Astrocyte (in vitro differentiated cells and primary cell): ENCODE measurements around the gene EXOSC3. TPM values are rescaled to one million over a fixed set of nuclear protein-coding genes. Genes with fewer than 3 reads are reported as not detected.

Experiments used
- DNase-seq: peaks from one replicate; pipeline ENCODE4 v3.0.0-alpha.2; 2010; ENCODE audit warnings: low read depth
- FAIRE-seq: peaks from 2 replicates; lab custom pipeline; 2011; peaks lifted over from hg19 to GRCh38; lab: Jason Lieb, UNC
- H2AFZ ChIP-seq: 2 replicates; pipeline ENCODE4 v1.6.0; 2012; ENCODE audit warnings: low read depth, low read length, inconsistent platforms
- H3K27ac ChIP-seq: 2 replicates; pipeline ENCODE4 v1.5.1; 2011; ENCODE audit warnings: low read depth, low read length, inconsistent platforms
- H3K27me3 ChIP-seq: 2 replicates; pipeline ENCODE4 v1.6.0; 2011; ENCODE audit warnings: low read length, inconsistent platforms; ENCODE audit not compliant: insufficient read depth
- H3K36me3 ChIP-seq: 2 replicates; pipeline ENCODE4 v1.5.1; 2011; ENCODE audit warnings: low read length, inconsistent platforms; ENCODE audit not compliant: insufficient read depth
- H3K4me1 ChIP-seq: 2 replicates; pipeline ENCODE4 v1.5.1; 2011; ENCODE audit warnings: low read length, inconsistent platforms; ENCODE audit not compliant: insufficient read depth
- H3K4me2 ChIP-seq: 2 replicates; pipeline ENCODE4 v1.6.0; 2012; ENCODE audit warnings: low read length, inconsistent platforms
- H3K4me3 ChIP-seq: 2 replicates; pipeline ENCODE4 v1.5.1; 2011; ENCODE audit warnings: low read depth, mild to moderate bottlenecking, low read length, inconsistent platforms; ENCODE audit not compliant: insufficient read depth
- H3K79me2 ChIP-seq: 2 replicates; pipeline ENCODE4 v1.6.0; 2012; ENCODE audit warnings: mild to moderate bottlenecking, low read length, inconsistent platforms; ENCODE audit not compliant: insufficient read depth
- H3K9ac ChIP-seq: 2 replicates; pipeline ENCODE4 v1.6.0; 2012; ENCODE audit warnings: mild to moderate bottlenecking, low read length, inconsistent platforms
- H3K9me3 ChIP-seq: 2 replicates; pipeline ENCODE4 v1.5.1; 2012; ENCODE audit warnings: low read depth, mild to moderate bottlenecking, low read length, inconsistent platforms; ENCODE audit not compliant: insufficient read depth
- H4K20me1 ChIP-seq: 2 replicates; pipeline ENCODE4 v1.6.0; 2012; ENCODE audit warnings: low read length, inconsistent platforms; ENCODE audit not compliant: insufficient read depth
- H3K27ac Mint-ChIP-seq: one replicate; pipeline ENCODE4 v1.8.0; 2021; ENCODE audit warnings: mild to moderate bottlenecking, mixed read lengths; ENCODE audit not compliant: unreplicated experiment
- H3K27me3 Mint-ChIP-seq: one replicate; pipeline ENCODE4 v1.8.0; 2021; ENCODE audit warnings: low read depth, mixed read lengths; ENCODE audit not compliant: unreplicated experiment
- H3K36me3 Mint-ChIP-seq: one replicate; pipeline ENCODE4 v1.8.0; 2021; ENCODE audit warnings: low read depth, mixed read lengths; ENCODE audit not compliant: unreplicated experiment
- H3K4me1 Mint-ChIP-seq: one replicate; pipeline ENCODE4 v1.8.0; 2021; ENCODE audit warnings: low read depth, mixed read lengths; ENCODE audit not compliant: unreplicated experiment
- H3K4me3 Mint-ChIP-seq: one replicate; pipeline ENCODE4 v1.8.0; 2021; ENCODE audit warnings: mild to moderate bottlenecking, moderate library complexity, mixed read lengths; ENCODE audit not compliant: unreplicated experiment
- H3K9me3 Mint-ChIP-seq: one replicate; pipeline ENCODE4 v1.8.0; 2021; ENCODE audit warnings: mild to moderate bottlenecking, mixed read lengths; ENCODE audit not compliant: unreplicated experiment
- EZH2 ChIP-seq: IDR thresholded peaks from 2 replicates; pipeline ENCODE4 v1.6.1; 2012; ENCODE audit warnings: mild to moderate bottlenecking, low read length, inconsistent platforms; ENCODE audit not compliant: insufficient read depth
- total RNA-seq: library from RNA; stranded (reverse); gene quantifications from 2 replicates; pipeline ENCODE4 v1.2.1, GENCODE V29; 2021
- TF ChIP-seq, protein P1 (sequence below): IDR thresholded peaks from 2 replicates; pipeline ENCODE4 v1.5.1; 2011; ENCODE audit warnings: low read depth, mild to moderate bottlenecking, inconsistent platforms, low read length, moderate library complexity; ENCODE audit not compliant: insufficient read depth

EXOSC3 gene
- total RNA-seq, 1 donor from 2014 or later: 30.7 TPM

DNA sequence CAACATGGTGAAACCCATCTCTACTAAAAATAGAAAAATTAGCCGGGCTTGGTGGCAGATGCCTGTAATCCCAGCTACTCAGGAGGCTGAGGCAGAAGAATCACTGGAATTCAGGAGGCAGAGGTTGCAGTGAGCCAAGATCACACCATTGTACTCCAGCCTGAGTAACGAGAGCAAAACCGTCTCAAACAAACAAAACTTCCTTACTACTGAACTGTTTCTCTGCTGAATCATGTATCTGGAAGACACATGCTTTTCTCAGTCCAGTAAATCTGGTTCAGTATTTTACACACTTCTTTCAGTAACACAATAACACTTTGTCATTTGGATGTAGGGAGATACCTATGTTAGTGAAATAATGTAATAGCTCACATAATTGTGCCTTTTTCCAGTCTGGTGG, 23.4 kb downstream of the EXOSC3 start:
- no peaks in the 10 kb centered on the region for H3K9me3 ChIP-seq
- peak overlapping the region; percentile 79 for H3K27ac Mint-ChIP-seq
- H3K4me3 ChIP-seq: no peak overlapping the region
- H3K27me3 Mint-ChIP-seq: no peaks in the 10 kb centered on the region
- H4K20me1 ChIP-seq: no peaks in the 10 kb centered on the region
- H2AFZ ChIP-seq: no peak overlapping the region
- TF ChIP-seq, protein P1, sequence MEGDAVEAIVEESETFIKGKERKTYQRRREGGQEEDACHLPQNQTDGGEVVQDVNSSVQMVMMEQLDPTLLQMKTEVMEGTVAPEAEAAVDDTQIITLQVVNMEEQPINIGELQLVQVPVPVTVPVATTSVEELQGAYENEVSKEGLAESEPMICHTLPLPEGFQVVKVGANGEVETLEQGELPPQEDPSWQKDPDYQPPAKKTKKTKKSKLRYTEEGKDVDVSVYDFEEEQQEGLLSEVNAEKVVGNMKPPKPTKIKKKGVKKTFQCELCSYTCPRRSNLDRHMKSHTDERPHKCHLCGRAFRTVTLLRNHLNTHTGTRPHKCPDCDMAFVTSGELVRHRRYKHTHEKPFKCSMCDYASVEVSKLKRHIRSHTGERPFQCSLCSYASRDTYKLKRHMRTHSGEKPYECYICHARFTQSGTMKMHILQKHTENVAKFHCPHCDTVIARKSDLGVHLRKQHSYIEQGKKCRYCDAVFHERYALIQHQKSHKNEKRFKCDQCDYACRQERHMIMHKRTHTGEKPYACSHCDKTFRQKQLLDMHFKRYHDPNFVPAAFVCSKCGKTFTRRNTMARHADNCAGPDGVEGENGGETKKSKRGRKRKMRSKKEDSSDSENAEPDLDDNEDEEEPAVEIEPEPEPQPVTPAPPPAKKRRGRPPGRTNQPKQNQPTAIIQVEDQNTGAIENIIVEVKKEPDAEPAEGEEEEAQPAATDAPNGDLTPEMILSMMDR: no peak
- TF ChIP-seq EZH2: no peak
- no peak for FAIRE-seq
- no peaks in the 10 kb centered on the region for H3K27me3 ChIP-seq
- H3K36me3 ChIP-seq: no peaks in the 10 kb centered on the region
- H3K4me1 Mint-ChIP-seq: peaks cover 16% of the 10 kb centered on the region
- peaks cover 3% of the 10 kb centered on the region for H3K9me3 Mint-ChIP-seq
- peak overlapping the region; percentile 13 for H3K27ac ChIP-seq
- peak overlapping the region; percentile 47 for H3K4me3 Mint-ChIP-seq
- H3K79me2 ChIP-seq: no peaks in the 10 kb centered on the region
- H3K4me1 ChIP-seq: peaks cover 12% of the 10 kb centered on the region
- peaks cover 11% of the 10 kb centered on the region for H3K36me3 Mint-ChIP-seq
- peak overlapping the region; percentile 11 for H3K9ac ChIP-seq
- peak overlapping the region; percentile 18 for H3K4me2 ChIP-seq
- peak; percentile 77 for DNase-seq

DNA sequence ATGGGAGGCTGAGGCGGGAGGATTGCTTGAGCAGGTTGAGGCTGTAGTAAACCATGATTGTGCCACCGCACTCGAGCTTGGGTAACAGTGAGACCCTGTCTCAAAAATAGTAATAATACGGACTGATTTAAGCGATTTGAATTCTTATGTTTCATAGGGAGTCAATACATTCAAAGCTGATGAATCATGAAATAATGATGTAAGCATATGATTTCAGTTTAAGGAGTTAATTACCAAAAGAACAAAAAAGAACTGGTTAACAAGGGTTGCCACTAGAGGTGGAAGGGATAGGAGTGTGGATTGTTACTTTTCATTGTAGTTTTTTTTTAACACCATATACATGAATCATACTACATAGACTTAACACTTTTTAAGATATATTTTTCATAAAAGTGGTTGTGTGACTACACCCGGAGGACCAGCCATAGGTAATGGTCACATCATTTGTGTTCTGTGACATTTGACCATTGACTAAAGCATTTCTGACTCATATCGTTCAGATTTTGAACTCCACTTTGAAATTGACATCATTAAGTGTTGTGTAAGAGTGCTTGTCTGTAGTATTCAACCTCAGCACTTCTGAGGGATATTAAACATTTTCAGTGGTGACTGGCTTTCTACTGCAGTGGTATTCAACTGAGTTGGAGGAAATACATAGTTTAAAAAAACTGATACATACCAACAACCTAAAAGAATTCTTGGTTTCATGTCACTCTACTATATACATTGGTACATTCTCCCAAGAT, 24.3 kb downstream of the EXOSC3 start:
- Histone ChIP-seq H3K79me2 (no peaks in the 10 kb centered on the region), H3K4me1 (peaks cover 12% of the 10 kb centered on the region), H3K27me3 (no peaks in the 10 kb centered on the region), H3K27ac (peak overlapping the region; percentile 13), H3K4me2 (peak overlapping the region; percentile 18), H3K9ac (no peak overlapping the region), H3K9me3 (no peaks in the 10 kb centered on the region), H3K4me3 (no peak overlapping the region), H4K20me1 (no peaks in the 10 kb centered on the region), H2AFZ (no peak overlapping the region), H3K36me3 (no peaks in the 10 kb centered on the region)
- DNase-seq (peak; percentile 74), FAIRE-seq (no peak)
- Mint-ChIP-seq H3K36me3 (peaks cover 11% of the 10 kb centered on the region), H3K9me3 (no peaks in the 10 kb centered on the region), H3K27me3 (no peaks in the 10 kb centered on the region), H3K4me1 (peaks cover 16% of the 10 kb centered on the region), H3K27ac (peak overlapping the region; percentile 79), H3K4me3 (no peak overlapping the region)
- TF ChIP-seq EZH2: no peak
- TF ChIP-seq, protein P1: no peak

DNA sequence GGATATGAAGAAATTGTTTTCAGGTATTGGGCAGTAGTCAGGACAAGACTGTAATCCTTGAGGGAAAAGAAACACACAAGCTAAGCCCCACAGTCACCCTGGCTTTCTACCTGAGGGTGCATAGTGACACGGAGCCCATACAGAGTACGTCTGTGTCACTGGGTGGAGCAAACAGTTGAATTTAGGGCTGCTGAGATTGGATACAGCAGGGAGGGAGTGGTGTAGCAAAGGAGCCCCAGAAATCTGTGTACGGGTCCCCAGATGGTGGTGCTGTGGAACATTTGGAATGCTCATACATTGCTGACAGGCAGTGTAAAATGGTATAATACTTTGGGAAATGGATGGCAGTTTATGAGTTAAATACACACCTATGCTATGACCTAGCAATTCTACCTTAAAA, 26.1 kb downstream of the EXOSC3 start:
- no peaks in the 10 kb centered on the region for H3K9me3 Mint-ChIP-seq
- no peaks in the 10 kb centered on the region for H3K27me3 Mint-ChIP-seq
- peaks cover 16% of the 10 kb centered on the region for H3K4me1 Mint-ChIP-seq
- H2AFZ ChIP-seq: no peak overlapping the region
- H3K4me3 Mint-ChIP-seq: no peak overlapping the region
- H3K79me2 ChIP-seq: peaks cover 10% of the 10 kb centered on the region
- no peak overlapping the region for H3K27ac Mint-ChIP-seq
- DNase-seq: no peak
- TF ChIP-seq EZH2: no peak
- TF ChIP-seq, protein P1: no peak
- H3K27ac ChIP-seq: no peak overlapping the region
- peaks cover 18% of the 10 kb centered on the region for H3K4me1 ChIP-seq
- H3K36me3 ChIP-seq: no peaks in the 10 kb centered on the region
- no peaks in the 10 kb centered on the region for H4K20me1 ChIP-seq
- peaks cover 2% of the 10 kb centered on the region for H3K36me3 Mint-ChIP-seq
- no peak overlapping the region for H3K4me3 ChIP-seq
- H3K9ac ChIP-seq: no peak overlapping the region
- H3K27me3 ChIP-seq: no peaks in the 10 kb centered on the region
- H3K4me2 ChIP-seq: no peak overlapping the region
- FAIRE-seq: no peak
- no peaks in the 10 kb centered on the region for H3K9me3 ChIP-seq
